AG20443 (cell line): ENCODE data around the gene MAPK12.
A peak's percentile ranks its signal among the peaks of the same experiment; 100 is the strongest.

Experiments used
- DNase-seq: peaks from one replicate; pipeline ENCODE4 v3.0.0; 2012; ENCODE audit warnings: low spot score, mixed read lengths

Gene MAPK12

GRCh38 chr22:50232481-50233151 is 28.9 kb downstream of the MAPK12 start:
- no peak for DNase-seq

DNA sequence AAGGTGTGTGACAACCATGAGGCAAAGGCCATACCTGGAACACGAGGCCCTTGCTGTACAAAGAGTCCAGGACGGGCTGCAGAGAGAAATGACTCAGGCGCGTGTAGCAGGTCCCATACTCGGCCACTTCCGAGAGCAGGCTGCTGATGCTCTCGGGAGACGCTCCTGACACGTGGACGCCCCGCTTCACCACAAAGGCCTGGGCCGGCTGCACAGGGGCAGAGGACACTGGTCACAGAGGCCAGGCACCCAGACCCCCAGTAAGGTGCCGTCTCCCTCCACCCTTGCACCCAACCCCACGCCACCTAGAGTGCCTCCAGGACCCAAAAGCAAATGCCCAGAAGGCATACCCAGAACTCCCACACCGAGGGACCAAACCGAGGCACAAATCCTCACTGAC is 32.1 kb downstream of the MAPK12 start:
- no peak for DNase-seq

DNA sequence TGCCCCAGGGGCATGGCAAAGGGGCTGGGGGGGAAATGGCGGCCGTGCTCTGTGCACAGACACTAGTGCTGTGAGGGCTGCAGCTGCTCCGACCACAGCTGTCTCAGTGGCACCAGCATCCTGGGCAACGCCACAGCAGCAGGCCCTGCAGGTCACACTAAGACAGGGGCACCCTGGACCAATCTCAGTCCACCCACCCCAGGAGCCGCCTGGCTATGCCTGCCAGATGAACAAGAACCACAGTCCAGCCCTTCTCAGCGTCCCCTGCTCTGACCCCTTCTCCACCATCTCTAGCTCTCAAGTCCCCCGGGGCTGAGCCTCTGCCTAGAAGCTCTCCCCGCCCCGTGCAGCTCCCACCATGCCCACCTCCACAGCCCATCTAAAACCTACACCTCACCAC is 33.1 kb downstream of the MAPK12 start:
- DNase-seq: no peak

GRCh38 chr22:50227579-50228215 is 33.8 kb downstream of the MAPK12 start:
- no peak for DNase-seq

DNA sequence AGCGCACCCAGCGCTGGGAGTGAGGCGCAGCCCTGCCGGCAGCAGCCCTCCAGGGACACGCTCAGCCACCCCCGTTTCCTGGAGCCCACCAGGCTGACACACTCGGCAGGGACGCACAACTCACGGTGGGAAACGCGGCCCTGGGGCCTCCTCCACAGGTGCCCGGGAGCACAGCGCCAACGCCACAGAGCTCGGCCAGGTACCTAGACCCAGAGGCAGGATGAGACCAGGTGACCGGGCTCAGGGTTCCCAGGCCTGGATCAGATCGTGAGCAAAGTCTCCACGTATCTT is 34.7 kb downstream of the MAPK12 start:
- no peak for DNase-seq

DNA sequence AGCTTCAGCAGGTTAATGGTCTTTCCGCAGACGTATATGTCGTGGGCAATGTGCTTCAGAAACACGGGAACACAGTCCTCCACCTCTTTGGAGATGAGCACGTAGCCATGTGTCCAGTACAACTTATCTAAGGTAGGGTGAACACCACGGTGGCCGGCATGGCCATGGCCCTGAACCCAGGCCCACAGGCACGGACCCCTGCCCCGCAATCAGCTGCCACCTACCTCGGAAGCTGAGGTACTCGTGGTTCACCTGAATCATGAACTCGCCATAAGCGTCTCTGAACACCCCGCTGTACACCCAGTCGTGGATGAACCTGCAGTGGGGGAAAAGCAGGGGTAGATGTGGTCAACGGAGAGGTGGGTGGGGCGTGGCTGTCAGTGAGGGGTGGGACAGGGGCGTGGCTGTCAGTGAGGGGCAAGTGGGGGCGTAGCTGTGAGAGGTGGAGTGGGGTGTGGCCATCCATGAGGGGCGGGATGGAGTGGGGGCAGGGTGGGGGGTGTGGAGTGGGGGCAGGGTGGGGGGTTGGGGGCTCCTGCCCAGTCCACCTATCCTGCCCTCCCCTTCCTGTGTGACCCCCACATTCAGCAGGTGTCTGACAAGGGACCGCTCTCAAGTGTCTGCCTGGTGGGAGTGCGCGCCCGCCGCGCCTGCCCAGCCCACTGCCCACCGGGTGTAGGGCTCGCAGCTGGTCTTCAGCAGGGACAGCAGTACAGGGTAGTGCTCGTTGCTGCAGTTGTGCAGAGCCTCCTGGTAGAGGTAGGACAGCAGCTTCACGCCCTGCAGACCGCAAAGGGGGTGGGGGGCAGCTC is 35.2 kb downstream of the MAPK12 start:
- DNase-seq: no peak

DNA sequence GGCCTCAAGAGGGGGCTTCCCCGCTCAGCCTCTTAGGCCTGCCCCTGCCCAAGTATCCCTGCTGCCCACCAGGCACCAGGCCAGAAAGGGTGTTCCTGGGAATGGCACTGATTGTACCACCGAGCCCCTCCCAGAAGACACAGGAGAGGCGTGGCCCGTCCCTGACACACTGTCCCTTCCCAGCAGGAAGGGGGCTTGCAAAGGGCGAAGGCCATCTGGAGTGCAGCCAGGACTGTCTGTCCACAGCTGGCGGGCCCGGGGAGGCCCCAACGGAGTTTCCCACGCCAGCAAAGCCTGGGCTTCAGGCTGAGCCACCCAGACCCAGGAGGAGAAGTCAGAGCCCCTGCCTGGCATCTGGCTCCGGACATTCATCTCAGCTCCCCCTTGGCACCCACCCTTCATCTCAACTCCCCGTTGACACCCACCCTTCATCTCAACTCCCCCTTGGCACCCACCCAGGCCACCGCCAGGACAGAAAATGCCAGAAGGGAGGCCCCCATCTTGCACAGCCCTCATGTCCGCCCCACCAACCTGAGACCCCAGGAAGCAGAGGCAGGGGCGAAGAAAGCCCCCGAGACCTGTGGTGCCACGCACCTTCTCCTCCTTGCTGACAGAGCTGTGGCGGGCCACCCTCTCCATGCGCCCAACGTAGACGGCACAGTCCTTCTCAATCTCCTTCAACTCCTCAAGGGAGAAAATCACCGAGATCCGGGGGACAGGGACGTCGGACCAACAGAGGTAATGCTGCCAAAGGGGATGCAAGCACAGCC is 36.1 kb downstream of the MAPK12 start:
- no peak for DNase-seq

DNA sequence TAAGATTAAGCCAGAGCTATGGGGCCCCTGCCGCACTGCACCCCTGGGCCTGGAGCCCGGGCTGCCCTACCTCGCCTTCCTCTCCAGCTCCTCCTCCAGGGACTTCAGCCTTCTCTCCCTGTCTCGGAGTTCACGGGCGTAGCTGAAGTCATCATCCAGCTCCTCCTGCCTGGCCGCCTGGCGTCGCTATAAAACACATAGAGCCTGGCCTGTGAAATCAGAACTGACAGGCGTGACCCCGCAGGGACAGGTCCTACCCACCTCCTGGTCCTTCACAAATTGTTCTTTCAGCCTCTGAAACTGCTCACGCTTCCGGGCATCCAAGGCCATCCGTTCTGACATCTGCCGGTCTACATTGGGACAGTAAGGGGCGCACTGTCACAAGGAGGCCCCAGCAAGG is 37.4 kb downstream of the MAPK12 start:
- DNase-seq: no peak

- no peak for DNase-seq
These were observed 39.0 kb downstream of the MAPK12 start for GRCh38 chr22:50222508-50222907.

DNA sequence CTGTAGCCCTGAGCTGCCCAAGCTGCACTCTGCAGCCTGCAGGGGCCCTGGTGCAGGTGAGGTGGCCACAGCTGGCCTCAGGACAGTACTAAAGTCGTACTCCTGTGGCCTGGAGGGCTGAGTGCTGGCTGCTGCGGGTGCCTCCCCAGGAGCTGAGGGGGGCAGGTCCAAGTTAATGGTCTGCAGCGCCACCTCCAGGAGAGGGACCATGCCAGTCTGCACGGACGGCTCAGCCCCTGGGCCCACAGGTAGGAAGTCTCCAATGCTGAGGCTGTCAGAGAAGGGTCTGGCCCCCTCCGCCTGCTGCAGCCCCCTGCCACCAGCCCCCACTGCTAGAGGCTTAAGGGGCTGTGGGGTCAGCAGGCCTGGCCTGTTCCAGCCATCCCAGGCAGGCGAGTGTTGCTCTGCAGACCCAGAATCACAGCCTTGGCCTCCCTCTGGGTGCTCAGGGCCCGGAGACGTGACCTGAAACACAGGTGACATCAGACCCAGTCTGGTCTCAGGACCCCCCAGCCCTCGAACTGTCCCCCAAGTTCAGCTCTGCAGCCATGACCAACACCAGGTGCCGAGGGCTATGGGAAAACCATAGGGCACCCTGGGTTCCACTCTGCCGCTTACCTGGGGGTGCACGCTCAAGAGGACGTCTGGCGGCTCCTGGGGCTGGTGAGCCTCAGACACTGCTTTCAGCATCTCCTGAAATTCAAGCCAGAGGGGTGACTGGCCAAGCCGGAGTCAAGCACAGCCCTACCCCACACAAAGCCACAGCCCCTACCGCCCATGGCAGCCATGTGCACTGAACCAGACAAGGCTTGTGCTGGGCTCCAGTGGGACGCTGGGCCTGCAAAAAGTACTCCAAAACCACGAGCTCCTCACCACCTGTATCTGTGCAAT is 39.8 kb downstream of the MAPK12 start:
- DNase-seq: no peak

GRCh38 chr22:50220603-50221409 is 40.7 kb downstream of the MAPK12 start:
- no peak for DNase-seq

GRCh38 chr22:50219800-50220602 is 41.5 kb downstream of the MAPK12 start:
- no peak for DNase-seq

DNA sequence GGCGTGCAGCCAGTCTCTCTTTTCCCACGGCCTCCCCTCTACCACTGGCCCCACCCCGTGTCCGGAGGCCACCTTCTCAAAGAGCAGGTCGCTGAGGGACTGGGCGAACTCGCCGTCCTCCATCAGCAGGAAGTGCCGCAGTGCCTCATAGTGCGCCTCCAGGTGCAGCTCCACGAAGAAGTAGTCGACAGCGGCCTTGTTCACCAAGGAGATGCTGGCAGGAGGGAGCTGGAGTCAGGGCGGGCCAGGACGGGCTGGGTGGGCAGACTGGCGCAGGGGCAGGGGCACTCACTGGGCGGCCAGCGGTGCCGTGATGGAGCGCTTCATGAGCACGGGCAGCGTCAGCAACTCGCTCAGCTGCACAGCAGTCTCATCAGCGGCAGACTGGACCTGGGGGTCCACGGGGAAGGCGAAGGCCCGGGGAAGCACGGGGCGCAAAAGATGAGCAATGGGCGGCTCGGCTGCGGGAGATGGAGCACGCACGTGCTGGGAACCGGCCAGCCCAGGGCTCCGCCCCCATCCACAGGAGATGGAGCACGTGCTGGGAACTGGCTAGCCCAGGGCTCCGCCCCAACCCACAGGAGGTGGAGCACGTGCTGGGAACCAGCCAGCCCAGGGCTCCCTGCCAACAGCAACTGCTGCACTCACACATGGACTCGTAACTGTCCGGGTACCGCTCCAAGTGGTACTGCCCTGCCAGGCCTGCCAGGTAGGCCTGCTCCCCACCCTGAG is 42.3 kb downstream of the MAPK12 start:
- peak; percentile 89 for DNase-seq

- DNase-seq: no peak
These were observed 43.1 kb downstream of the MAPK12 start for GRCh38 chr22:50218153-50218995.

GRCh38 chr22:50217543-50218152 is 43.8 kb downstream of the MAPK12 start:
- DNase-seq: no peak

DNA sequence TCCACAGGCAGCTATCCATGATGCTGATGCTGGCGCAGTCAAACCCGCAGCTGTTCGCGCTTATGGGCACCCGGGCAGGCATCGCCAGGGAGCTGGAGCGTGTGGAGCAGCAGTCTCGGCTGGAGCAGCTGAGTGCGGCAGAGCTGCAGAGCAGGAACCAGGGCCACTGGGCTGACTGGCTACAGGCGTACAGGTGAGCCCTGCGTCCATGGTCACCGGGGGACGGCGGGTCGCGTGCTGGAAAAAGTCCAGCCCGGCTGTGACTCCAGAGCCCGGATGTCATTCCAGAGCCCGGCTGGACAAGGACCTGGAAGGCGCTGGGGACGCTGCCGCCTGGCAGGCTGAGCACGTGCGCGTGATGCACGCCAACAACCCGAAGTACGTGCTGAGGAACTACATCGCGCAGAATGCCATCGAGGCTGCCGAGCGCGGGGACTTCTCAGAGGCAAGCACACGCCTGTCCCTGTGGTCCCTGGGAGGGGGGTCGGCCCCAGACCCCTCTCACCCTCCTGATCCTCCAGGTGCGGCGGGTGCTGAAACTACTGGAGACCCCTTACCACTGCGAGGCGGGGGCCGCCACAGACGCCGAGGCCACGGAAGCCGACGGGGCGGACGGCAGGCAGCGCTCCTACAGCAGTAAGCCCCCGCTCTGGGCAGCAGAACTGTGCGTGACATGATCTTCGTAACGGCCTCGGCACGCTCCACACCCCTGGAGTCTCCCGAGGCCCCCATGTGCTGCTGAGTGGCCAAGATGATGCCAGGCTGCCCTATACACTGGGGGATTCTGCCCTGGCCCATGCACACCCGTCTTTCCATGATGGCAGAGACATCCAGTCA is 44.6 kb downstream of the MAPK12 start:
- DNase-seq: no peak
